HTERT RPE-1 (cell line): ENCODE data around the gene LCA5L.

ENCODE experiments used
- in situ Hi-C: fragments of 300-500 bp; cut with MboI; formaldehyde crosslinking; loops from 4 replicates; pipeline ENCODE4 v1.14.3; 2020; ENCODE audit warnings: low sequenced_read_pairs

The LCA5L gene

GRCh38 chr21:39445321-39446269 lies at the start of gene LCA5L:
Gene LCA5L, minus strand, starts transcription at chr21:39445778. Its CDS starts 17,285 bp downstream, at chr21:39428493.
- in situ Hi-C loops, result no loop called here

DNA sequence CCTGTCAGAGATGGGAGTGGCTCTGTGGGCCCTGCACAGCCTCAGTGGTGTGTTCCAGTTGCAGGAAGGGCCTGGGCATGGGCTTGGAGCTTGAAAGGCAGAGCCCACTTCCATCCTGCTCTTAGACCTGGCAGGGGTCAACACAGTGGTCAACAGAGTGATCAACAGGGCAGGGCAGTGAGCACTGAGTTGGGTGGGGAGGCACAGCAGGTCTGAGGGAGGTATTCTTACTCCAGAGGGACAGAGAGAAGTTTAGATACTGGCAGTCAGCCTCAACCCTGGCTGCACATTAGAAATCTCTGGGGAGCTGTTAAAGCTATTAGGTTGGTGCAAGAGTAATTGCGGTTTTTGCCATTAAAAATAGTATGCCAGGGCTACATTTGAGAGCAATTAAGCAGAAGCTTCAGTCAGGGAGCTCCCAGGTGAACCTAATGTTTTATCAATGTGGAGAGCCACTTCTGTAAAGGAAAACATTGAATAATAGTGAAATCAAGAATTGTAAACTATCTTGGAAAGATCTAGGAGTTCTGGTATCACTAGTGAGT lies 43.9 kb upstream of the LCA5L start:
- in situ Hi-C loops, result no loop called here

DNA sequence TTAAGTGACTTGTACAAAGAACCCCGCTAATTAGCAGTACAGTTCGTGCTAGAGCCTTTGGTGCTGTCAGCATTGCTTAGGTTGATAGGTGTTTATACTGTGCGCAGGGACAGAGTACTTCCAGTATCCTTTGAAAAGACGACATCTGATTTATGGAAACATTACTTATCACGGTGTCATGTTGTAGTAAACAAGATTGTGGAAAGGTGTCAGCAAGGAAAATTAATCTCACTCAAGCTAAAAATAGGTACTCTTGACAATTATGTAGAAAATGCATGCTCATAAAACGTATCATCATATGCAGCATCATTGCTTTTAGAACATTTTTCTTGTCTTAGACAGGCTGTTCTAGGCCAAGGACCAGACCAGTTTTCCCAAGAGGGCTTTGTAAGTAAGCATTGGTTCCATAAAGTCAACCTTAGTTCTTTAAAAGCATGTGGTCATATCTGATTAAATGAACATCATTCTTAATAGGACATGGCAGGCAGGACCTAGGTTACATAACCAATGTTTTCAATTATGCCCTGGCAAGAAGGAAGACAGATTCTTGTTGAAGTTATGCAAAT lies 39.2 kb upstream of the LCA5L start:
- in situ Hi-C loops, result no loop called here

- in situ Hi-C loops, result no loop called here
Measured at GRCh38 chr21:39483917-39484316, 38.3 kb upstream of the LCA5L start.

DNA sequence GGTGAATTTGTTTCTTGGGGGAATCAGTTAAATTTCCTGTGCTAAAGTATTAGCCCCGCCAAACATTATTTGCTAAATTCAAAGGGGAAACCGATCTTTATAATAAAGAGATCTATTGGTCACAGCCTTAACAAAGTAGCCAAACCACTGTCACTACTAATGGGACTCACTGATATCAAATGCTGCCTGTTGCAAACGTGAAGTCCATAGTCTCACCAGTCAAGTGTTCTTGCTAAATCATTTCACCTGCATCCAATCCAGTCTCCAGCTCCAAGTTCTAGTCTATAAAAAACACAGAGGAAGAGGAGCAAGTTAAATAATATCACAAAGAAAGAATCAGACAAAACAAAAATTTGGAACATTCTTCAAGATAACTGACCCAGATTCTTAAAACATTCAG lies 36.3 kb upstream of the LCA5L start:
- in situ Hi-C loops, result no loop called here

DNA sequence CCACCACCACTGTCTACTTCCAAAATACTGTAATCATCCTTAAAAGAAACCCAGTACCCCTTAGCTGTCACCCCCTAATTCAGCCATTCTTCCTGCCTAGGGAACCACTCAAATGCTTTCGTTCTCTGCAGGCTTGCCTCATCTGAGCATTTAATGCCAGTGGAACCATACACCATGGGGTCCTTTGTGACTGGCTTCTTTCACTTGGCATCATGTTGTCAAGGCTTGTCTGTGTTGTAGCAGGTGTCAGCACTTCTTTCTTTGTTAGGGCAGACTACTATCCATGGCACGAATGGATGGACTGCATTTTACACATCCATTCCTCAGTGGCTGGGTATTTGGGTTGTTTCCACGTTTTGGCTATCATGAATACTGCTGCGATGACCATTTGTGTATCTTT lies 34.7 kb upstream of the LCA5L start:
- in situ Hi-C loops, result no loop called here

DNA sequence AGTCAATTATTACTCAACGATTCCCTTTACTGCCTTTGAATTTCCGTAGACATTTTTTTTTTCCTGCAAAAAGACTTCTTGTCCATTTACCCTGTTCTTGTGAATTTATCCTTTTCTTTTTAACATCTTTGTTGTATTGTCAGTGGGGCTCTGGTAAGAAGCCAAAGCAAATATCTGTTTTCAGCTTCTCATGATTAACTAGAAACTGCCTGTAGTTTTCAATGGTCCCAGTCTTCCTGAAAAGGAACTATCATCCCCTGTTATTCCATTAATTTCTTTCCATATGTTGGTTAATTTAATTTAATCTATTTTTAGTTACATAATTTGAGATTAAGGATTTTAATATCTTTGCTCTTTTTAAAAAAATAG lies 34.2 kb upstream of the LCA5L start:
- in situ Hi-C loops, result no loop called here

GRCh38 chr21:39479164-39479813 lies 33.7 kb upstream of the LCA5L start:
- in situ Hi-C loops, result no loop called here

GRCh38 chr21:39474611-39475010 lies 29.0 kb upstream of the LCA5L start:
- in situ Hi-C loops, result no loop called here

DNA sequence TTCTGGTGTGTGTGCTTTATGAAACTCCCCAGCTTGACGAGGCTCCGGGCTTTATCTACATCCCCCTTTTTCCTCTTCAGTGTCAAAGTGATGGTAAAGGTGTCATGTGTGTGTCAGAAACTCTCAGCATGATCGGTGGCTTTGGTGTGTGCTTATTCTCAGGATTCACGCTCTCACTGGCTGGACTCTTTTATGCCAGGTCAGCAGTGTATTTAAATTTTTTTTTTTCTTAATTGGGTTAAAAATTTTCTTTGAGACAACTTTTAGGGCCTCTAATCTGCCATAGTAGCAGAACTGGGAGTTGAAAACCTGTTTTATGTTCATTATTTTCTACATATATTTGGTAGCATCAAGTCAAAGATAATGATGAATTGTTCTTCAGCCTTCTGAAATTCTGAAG lies 27.2 kb upstream of the LCA5L start:
- in situ Hi-C loops, result no loop called here

GRCh38 chr21:39471598-39471997 lies 26.0 kb upstream of the LCA5L start:
- in situ Hi-C loops, result no loop called here

DNA sequence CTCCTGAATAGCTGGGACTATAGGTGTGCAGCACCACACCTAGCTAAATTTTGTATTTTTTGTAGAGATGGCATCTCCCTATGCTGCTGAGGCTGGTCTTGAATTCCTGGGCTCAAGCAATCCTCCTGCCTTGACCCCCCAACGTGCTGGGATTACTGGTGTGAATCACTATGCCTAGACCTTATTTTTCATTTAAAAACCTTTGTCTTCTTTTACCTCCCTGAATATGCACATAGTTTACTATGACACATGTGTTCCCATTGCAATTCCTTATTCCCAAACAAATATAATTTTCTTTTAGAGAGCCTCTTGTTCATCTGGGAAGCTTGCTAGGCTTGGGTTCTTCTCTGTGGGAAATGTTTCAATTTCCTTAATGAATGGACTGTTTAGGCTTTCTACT lies 23.0 kb upstream of the LCA5L start:
- in situ Hi-C loops, result no loop called here

- in situ Hi-C loops, result no loop called here
Measured at GRCh38 chr21:39467746-39468145, 22.2 kb upstream of the LCA5L start.

GRCh38 chr21:39466584-39466983 lies 21.0 kb upstream of the LCA5L start:
- in situ Hi-C loops, result no loop called here

GRCh38 chr21:39463308-39463707 lies 17.7 kb upstream of the LCA5L start:
- in situ Hi-C loops, result no loop called here

DNA sequence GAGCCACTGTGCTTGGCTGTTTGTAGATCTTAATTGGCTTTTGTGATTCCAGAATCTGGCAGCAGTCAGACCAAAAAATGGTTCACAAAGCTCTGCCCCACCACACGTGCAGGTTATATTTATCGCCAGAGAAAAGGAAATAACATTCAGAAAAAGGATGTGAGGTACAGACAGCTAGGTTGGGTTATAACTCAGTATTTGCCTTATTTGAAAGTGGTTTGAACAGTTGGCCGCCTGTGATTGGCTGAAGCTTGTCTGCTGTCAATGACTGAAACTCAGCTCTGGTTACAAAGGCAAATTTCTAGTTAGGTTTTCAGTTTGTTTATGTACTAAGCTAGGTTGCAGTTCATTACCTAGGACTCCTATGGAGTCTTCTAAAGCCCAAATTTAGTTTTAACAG lies 15.8 kb upstream of the LCA5L start:
- in situ Hi-C loops, result no loop called here

- in situ Hi-C loops, result no loop called here
Measured at GRCh38 chr21:39456665-39457064, 11.1 kb upstream of the LCA5L start.

GRCh38 chr21:39454949-39455668 lies 9.5 kb upstream of the LCA5L start:
- in situ Hi-C loops, result no loop called here

DNA sequence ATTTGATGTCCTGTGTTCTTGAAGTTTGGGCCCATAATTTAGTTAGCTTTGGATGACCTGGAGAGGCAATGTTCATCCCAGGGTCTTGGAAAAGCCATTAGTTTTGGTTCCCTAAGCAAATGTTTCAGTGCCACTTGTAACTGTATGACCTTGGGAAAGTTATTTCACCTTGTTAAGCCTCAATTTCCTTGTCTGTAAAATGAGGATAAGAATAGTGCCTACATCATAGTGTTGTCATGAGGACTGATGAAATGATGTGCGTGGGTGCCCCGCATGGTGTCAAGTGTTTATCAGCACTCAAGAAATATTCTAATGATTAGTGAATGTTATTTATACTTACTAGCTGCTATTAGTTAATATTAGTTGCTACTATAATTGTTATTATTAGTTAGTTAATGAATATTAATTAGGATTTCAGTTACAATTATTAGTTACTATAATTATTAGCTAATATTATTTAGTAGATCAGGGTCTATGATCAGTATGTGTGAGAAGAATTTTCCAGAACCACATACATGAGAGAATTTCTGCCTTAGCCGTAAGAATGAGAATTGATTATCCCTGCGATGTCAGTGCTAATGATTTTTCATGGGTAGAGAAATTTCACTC lies 8.1 kb upstream of the LCA5L start:
- in situ Hi-C loops, result no loop called here

GRCh38 chr21:39452970-39453342 lies 7.4 kb upstream of the LCA5L start:
- in situ Hi-C loops, result no loop called here
